Spleen (tissue), 7 donors: ENCODE results near the gene ST7.

ENCODE experiments used
- POLR2A ChIP-seq, 3 donors: fragments of 450-650 bp; IDR thresholded peaks; one replicate each; pipeline ENCODE4 v1.5.1; 2017; ENCODE audit warnings: antibody characterized with exemption in 3 of 3, mild to moderate bottlenecking in 1 of 3
- TF ChIP-seq, protein P1 (sequence below), 11 experiments: fragments of 200-600 bp in 7 of 11; fragments of 450-650 bp in 4 of 11; sonication (generic) in 4 of 11; IDR thresholded peaks in 8 of 11; conservative IDR thresholded peaks in 3 of 11; 1 replicate in 7 of 11; 2 replicates in 4 of 11; pipeline versions ENCODE4 v1.4.0 to v1.8.0; 2016 to 2021; ENCODE audit warnings: antibody characterized with exemption in 11 of 11, inconsistent platforms in 4 of 11, mild to moderate bottlenecking in 1 of 11
- donor health status: DM: no; HTN: no; CAD: no; lungs with moderate emphysema.
- donor health status: DM: no; HTN: no; CAD: no.
- donor health status: DM: no; HTN: no; CAD: no.

DNA sequence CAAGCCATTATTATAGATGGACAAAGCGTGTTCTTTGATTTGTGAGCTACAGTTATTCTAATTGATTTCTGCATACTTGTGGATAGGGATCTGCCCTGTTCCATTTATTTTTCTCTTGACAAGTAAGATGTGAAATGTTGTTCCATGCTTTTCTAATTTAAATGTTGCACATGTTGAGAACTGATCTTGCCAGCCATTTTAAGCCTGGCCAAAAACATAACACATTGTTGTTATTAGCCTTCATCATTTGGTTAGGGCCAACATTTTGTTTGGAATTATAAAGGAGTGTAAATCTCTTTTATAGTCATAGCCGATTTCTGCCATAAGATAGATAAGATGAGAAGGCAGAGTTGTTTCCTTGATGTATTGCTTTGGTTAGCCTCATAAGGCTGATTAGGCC lies 252.6 kb downstream of the ST7 start:
- TF ChIP-seq, protein P1, sequence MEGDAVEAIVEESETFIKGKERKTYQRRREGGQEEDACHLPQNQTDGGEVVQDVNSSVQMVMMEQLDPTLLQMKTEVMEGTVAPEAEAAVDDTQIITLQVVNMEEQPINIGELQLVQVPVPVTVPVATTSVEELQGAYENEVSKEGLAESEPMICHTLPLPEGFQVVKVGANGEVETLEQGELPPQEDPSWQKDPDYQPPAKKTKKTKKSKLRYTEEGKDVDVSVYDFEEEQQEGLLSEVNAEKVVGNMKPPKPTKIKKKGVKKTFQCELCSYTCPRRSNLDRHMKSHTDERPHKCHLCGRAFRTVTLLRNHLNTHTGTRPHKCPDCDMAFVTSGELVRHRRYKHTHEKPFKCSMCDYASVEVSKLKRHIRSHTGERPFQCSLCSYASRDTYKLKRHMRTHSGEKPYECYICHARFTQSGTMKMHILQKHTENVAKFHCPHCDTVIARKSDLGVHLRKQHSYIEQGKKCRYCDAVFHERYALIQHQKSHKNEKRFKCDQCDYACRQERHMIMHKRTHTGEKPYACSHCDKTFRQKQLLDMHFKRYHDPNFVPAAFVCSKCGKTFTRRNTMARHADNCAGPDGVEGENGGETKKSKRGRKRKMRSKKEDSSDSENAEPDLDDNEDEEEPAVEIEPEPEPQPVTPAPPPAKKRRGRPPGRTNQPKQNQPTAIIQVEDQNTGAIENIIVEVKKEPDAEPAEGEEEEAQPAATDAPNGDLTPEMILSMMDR (IDR thresholded peaks at IDR 0.05 in 8 of 11, conservative IDR thresholded peaks at IDR 0.05 in 3 of 11), result no peak
- no peak for TF ChIP-seq POLR2A (IDR thresholded peaks at IDR 0.05)
